Liver (tissue), 3 donors: ENCODE data around the gene ROPN1.

Experiments used
- FOXA1 ChIP-seq: IDR thresholded peaks from 2 replicates; pipeline ENCODE4 v1.6.1; 2016; ENCODE audit warnings: antibody characterized with exemption
- JUND ChIP-seq, 2 donors: IDR thresholded peaks; 2 replicates each; pipeline ENCODE4 v1.6.1; 2016; ENCODE audit warnings: antibody characterized with exemption in 2 of 2
- RAD21 ChIP-seq, 2 donors: IDR thresholded peaks; 2 replicates each; pipeline ENCODE4 v1.6.1; 2016; ENCODE audit warnings: antibody characterized with exemption in 2 of 2, mild to moderate bottlenecking in 2 of 2
- RXRA ChIP-seq, 2 donors: IDR thresholded peaks; 2 replicates each; pipeline ENCODE4 v1.6.1; 2017 to 2018; ENCODE audit warnings: antibody characterized with exemption in 2 of 2, mild to moderate bottlenecking in 1 of 2
- TAF1 ChIP-seq: conservative IDR thresholded peaks from 2 replicates; pipeline ENCODE4 v1.6.1; 2016; ENCODE audit warnings: antibody characterized with exemption, mild to moderate bottlenecking
- TF ChIP-seq, protein P1 (sequence below): fragments of 150-350 bp; IDR thresholded peaks from 2 replicates; pipeline ENCODE4 v1.5.1; 2017; ENCODE audit warnings: improper control_type of control experiment, low read depth, low read length; ENCODE audit not compliant: missing input control
- TF ChIP-seq, protein P2 (sequence below): IDR thresholded peaks from 2 replicates; pipeline ENCODE4 v1.6.1; 2016; ENCODE audit warnings: antibody characterized with exemption
- TF ChIP-seq, protein P3 (sequence below): IDR thresholded peaks from 2 replicates; pipeline ENCODE4 v1.6.1; 2016; ENCODE audit warnings: antibody characterized with exemption
- donor health status: healthy.
- donor health status: healthy.

DNA sequence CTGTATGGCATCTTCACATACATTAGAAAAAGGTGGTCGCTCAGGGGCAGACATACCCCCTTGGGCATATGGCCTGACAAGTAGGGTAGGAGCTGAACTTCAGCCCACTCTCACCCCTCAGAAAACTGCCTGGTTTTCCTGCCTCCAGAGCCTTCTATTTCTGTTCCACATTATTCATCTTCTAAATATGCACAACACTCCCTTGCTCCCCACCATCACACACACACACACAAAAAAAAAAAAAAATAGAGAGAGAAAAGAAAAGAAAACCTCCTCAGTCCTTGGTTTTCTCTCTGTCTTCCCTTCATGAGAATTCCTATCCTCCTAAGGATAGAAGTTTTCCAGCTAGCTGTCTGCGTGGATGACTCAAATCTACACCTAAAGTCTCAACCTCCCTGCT lies 5.6 kb upstream of the ROPN1 start:
- TF ChIP-seq, protein P1, sequence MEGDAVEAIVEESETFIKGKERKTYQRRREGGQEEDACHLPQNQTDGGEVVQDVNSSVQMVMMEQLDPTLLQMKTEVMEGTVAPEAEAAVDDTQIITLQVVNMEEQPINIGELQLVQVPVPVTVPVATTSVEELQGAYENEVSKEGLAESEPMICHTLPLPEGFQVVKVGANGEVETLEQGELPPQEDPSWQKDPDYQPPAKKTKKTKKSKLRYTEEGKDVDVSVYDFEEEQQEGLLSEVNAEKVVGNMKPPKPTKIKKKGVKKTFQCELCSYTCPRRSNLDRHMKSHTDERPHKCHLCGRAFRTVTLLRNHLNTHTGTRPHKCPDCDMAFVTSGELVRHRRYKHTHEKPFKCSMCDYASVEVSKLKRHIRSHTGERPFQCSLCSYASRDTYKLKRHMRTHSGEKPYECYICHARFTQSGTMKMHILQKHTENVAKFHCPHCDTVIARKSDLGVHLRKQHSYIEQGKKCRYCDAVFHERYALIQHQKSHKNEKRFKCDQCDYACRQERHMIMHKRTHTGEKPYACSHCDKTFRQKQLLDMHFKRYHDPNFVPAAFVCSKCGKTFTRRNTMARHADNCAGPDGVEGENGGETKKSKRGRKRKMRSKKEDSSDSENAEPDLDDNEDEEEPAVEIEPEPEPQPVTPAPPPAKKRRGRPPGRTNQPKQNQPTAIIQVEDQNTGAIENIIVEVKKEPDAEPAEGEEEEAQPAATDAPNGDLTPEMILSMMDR = no peak
- TF ChIP-seq RAD21 (IDR thresholded peaks at IDR 0.05) (no peak), TAF1 (no peak), FOXA1 (no peak), RXRA (IDR thresholded peaks at IDR 0.05) (no peak), JUND (IDR thresholded peaks at IDR 0.05) (no peak)
- TF ChIP-seq, protein P2, sequence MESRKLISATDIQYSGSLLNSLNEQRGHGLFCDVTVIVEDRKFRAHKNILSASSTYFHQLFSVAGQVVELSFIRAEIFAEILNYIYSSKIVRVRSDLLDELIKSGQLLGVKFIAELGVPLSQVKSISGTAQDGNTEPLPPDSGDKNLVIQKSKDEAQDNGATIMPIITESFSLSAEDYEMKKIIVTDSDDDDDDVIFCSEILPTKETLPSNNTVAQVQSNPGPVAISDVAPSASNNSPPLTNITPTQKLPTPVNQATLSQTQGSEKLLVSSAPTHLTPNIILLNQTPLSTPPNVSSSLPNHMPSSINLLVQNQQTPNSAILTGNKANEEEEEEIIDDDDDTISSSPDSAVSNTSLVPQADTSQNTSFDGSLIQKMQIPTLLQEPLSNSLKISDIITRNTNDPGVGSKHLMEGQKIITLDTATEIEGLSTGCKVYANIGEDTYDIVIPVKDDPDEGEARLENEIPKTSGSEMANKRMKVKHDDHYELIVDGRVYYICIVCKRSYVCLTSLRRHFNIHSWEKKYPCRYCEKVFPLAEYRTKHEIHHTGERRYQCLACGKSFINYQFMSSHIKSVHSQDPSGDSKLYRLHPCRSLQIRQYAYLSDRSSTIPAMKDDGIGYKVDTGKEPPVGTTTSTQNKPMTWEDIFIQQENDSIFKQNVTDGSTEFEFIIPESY = no peak
- TF ChIP-seq, protein P3, sequence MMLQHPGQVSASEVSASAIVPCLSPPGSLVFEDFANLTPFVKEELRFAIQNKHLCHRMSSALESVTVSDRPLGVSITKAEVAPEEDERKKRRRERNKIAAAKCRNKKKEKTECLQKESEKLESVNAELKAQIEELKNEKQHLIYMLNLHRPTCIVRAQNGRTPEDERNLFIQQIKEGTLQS = no peak
